ENCODE results near the gene ITGA8.

DNA sequence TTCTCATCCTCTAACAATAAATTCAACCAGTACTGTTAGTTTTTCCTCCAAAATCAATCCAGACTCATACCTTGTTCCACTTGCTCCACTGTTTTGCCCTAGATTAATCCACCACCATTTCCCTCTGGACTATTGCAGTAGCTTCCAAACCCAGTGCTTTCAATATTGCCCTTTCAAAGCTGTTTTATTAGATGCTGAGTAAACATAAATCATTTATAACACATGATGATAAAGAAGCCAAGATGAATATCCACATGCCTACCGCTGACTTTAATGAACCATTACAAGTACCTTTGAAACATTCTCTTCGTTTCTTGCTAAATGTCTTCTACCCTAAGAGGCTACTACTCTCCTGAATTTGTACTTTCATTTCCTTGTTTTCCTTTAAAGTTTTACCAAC, 174.5 kb downstream of the ITGA8 start:
- no peak for TF ChIP-seq POLR2A (IDR thresholded peaks at IDR 0.05)
- TF ChIP-seq, protein P1, sequence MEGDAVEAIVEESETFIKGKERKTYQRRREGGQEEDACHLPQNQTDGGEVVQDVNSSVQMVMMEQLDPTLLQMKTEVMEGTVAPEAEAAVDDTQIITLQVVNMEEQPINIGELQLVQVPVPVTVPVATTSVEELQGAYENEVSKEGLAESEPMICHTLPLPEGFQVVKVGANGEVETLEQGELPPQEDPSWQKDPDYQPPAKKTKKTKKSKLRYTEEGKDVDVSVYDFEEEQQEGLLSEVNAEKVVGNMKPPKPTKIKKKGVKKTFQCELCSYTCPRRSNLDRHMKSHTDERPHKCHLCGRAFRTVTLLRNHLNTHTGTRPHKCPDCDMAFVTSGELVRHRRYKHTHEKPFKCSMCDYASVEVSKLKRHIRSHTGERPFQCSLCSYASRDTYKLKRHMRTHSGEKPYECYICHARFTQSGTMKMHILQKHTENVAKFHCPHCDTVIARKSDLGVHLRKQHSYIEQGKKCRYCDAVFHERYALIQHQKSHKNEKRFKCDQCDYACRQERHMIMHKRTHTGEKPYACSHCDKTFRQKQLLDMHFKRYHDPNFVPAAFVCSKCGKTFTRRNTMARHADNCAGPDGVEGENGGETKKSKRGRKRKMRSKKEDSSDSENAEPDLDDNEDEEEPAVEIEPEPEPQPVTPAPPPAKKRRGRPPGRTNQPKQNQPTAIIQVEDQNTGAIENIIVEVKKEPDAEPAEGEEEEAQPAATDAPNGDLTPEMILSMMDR (IDR thresholded peaks at IDR 0.05 in 8 of 11, conservative IDR thresholded peaks at IDR 0.05 in 3 of 11), result no peak

Data from spleen (tissue), 7 donors.